Chondrocyte (in vitro differentiated cells): ENCODE data around the gene CAPN10. TPM values are rescaled to one million over a fixed set of nuclear protein-coding genes. Genes with fewer than 3 reads are reported as not detected.

Experiments used
- DNase-seq: peaks from one replicate; pipeline ENCODE4 v3.0.0; 2021; ENCODE audit warnings: mixed read lengths, low spot score
- H3K27ac Mint-ChIP-seq: one replicate; pipeline ENCODE4 v1.8.0; 2021; ENCODE audit warnings: mild to moderate bottlenecking, moderate library complexity, mixed read lengths; ENCODE audit not compliant: unreplicated experiment
- H3K27me3 Mint-ChIP-seq: 2 replicates; pipeline ENCODE4 v1.8.0; 2021; ENCODE audit warnings: low read depth, mixed read lengths
- H3K36me3 Mint-ChIP-seq: 2 replicates; pipeline ENCODE4 v1.8.0; 2021; ENCODE audit warnings: low read depth, mixed read lengths
- H3K4me1 Mint-ChIP-seq: 2 replicates; pipeline ENCODE4 v1.8.0; 2021; ENCODE audit warnings: low read depth, mild to moderate bottlenecking, mixed read lengths
- H3K4me3 Mint-ChIP-seq: one replicate; pipeline ENCODE4 v1.8.0; 2021; ENCODE audit warnings: mild to moderate bottlenecking, moderate library complexity, mixed read lengths; ENCODE audit not compliant: unreplicated experiment
- H3K9me3 Mint-ChIP-seq: 2 replicates; pipeline ENCODE4 v1.8.0; 2021; ENCODE audit warnings: low read depth, mixed read lengths
- total RNA-seq: library from RNA; stranded (reverse); gene quantifications from 3 replicates; pipeline ENCODE4 v1.2.1, GENCODE V29; 2021
- TF ChIP-seq, protein P1 (sequence below): fragments of 200-600 bp; sonication (generic); IDR thresholded peaks from 2 replicates; pipeline ENCODE4 v1.5.0; 2021; ENCODE audit warnings: antibody characterized with exemption, mild to moderate bottlenecking, moderate library complexity

Gene CAPN10
- total RNA-seq, 1 donor from 2014 or later, result 22.7 TPM

DNA sequence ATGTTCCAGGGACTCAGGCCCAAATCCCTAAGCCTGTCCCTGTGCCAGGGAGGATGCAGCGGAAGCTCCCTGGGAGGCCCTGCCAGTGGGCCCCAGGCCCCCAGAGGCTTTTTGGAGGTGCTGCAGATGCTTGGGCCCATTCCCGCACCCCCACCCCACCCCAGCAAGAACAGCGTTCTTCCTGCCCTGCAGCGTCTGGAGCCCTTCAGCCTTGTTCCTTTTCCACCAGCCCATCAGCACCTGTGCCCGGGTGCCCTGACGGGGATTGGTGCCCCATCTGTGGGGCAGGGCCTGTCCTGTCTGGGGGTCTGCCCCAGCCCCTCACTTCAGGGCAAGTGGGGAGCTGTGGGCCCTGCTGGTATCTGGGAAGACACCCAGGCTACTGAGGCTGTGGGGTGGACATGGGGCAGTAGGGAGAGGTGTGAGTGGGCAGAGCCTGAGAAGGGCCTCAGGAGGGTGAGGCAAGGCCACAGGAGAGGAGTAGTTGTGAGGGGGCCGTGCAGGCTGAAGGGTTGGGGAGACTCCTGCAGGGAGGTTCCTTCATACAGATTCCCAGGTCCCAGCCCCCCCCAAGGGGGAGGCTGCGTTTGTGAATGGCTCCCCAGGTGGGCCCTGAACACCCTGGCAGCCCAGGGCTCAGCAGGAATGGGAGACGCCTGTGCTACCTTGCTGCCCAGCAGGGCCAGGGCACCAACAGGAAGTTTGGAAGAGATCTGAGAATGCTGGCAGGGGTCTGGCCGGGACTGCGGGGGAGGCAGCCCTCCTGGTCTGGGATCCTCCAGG, 15.8 kb upstream of the CAPN10 start:
- Mint-ChIP-seq H3K4me3 (no peak overlapping the region), H3K27me3 (no peaks in the 10 kb centered on the region), H3K36me3 (no peaks in the 10 kb centered on the region), H3K27ac (no peak overlapping the region), H3K4me1 (peaks cover 40% of the 10 kb centered on the region), H3K9me3 (no peaks in the 10 kb centered on the region)
- TF ChIP-seq, protein P1, sequence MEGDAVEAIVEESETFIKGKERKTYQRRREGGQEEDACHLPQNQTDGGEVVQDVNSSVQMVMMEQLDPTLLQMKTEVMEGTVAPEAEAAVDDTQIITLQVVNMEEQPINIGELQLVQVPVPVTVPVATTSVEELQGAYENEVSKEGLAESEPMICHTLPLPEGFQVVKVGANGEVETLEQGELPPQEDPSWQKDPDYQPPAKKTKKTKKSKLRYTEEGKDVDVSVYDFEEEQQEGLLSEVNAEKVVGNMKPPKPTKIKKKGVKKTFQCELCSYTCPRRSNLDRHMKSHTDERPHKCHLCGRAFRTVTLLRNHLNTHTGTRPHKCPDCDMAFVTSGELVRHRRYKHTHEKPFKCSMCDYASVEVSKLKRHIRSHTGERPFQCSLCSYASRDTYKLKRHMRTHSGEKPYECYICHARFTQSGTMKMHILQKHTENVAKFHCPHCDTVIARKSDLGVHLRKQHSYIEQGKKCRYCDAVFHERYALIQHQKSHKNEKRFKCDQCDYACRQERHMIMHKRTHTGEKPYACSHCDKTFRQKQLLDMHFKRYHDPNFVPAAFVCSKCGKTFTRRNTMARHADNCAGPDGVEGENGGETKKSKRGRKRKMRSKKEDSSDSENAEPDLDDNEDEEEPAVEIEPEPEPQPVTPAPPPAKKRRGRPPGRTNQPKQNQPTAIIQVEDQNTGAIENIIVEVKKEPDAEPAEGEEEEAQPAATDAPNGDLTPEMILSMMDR, result no peak
- peak; percentile 82 for DNase-seq

DNA sequence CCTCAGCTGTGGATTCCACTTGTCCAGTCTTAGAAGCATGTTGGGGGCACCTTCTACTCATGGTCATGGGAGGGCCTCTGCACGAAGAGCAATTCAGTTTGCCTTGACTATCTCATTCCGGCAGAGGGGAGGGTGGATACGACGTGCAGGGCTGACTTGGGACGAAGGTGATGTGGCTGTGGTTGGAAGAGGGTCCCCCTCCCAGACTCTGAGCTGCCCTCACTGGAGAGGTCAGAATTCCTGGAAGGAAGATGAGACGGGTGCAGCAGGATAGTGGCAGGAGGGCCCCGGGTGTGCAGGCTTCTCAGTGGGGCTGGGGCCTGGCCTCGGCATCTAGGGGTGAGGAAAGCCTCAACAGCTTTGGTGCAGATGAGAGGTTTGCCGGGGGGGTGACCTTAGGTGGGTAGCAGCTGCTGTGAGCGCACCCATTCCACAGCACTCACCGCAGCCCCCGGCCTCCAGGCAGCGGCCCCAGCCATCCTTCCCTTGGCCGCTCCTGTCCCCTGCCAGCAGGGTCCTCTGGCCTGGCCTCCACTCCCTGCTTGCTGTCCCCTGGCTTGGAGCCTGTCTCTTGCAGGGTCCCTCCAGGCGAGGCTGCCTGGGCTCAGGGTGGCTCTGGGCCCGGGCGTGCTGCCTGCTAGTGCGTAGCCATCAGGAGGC, 15.1 kb upstream of the CAPN10 start:
- Mint-ChIP-seq H3K27me3 (no peaks in the 10 kb centered on the region), H3K4me1 (peaks cover 32% of the 10 kb centered on the region), H3K4me3 (no peak overlapping the region), H3K36me3 (no peaks in the 10 kb centered on the region), H3K9me3 (no peaks in the 10 kb centered on the region), H3K27ac (no peak overlapping the region)
- DNase-seq, result peak; percentile 81
- TF ChIP-seq, protein P1, result no peak

DNA sequence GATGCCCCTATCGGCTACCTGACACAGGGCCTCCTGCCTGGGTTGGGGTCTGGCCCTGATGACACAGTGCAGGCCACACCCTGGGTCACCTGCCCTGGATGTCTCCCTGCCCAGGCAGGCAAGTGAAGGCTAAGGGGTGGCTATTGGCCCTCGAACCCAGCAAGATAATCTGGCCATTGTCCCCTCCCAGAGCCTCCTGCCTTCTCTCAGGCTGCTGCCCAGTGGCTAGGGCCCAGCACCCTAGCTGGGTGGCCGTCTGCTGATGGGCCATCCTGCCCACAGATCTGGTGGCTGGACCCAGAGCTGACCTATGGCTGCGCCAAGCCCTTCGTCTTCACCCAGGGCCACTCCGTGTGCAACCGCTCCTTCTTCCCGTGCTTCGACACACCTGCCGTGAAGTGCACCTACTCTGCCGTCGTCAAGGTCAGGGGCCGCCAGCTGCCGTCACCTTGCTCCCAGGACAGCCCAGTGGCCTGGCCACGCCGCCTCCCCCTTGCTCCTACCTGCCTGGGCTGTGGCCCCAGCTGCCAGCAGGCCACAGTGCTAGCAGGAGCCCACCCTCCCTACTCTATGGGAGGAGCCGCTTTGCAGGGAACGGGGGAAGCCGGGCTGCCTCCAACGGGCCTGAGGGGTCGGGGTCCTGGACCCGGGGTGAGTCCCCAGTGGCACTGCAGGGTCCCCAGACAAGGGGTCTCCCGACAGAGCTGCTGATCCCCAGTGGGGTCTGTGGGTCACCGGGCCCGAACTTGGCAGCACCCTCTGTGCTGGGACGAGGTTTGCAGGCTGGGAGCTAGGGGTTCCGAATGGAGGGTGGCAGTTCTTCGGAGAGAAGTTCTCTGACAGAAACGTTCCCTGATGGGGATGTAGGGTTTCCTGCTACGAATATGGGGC, 14.1 kb upstream of the CAPN10 start:
- Mint-ChIP-seq H3K36me3 (peaks cover 1% of the 10 kb centered on the region), H3K4me3 (no peak overlapping the region), H3K27me3 (no peaks in the 10 kb centered on the region), H3K27ac (no peak overlapping the region), H3K4me1 (peaks cover 25% of the 10 kb centered on the region), H3K9me3 (no peaks in the 10 kb centered on the region)
- TF ChIP-seq, protein P1, result no peak
- DNase-seq, result peak; percentile 95

DNA sequence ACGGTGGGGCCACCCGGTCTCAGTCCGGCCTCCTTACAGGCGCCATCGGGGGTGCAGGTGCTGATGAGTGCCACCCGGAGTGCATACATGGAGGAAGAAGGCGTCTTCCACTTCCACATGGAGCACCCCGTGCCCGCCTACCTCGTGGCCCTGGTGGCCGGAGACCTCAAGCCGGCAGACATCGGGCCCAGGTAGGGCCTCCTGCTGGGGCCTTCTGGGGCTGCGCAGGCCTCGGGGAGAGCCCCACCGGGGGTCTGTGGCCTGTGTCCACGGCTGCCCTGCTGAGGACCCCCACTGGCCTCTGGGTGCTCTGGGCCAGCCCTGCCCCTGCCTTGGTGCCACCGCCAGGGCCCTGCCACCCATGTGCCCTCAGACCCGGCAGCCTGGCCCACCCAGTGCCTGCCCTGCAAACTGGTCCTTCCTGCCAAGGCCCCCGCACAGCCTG, 13.4 kb upstream of the CAPN10 start:
- DNase-seq, result peak; percentile 84
- peaks cover 20% of the 10 kb centered on the region for H3K4me1 Mint-ChIP-seq

More for the DNA sequence above, 13.4 kb upstream of the CAPN10 start:
- TF ChIP-seq, protein P1, result no peak
- Mint-ChIP-seq H3K27ac (no peak overlapping the region), H3K36me3 (peaks cover 1% of the 10 kb centered on the region), H3K9me3 (no peaks in the 10 kb centered on the region), H3K27me3 (no peaks in the 10 kb centered on the region), H3K4me3 (no peak overlapping the region)
